Activated CD4-positive, alpha-beta T cell treated with anti-CD3 and anti-CD28 coated beads, Interleukin-10, Interleukin-2, amounts not matched to agents 100 ng/mL and 50 ng/mL, durations not matched to agents 16 hours and 8 hours (primary cell): ENCODE measurements around the gene TMEM63C.
"Not testable (repeated sequence)": the region's sequence is repeated elsewhere in the genome, so short reads cannot be mapped to it uniquely, and the experiment has no call there.

Experiments
- DNase-seq: peaks from one replicate; pipeline ENCODE4 v3.0.0-alpha.2; 2020

The TMEM63C gene

DNA sequence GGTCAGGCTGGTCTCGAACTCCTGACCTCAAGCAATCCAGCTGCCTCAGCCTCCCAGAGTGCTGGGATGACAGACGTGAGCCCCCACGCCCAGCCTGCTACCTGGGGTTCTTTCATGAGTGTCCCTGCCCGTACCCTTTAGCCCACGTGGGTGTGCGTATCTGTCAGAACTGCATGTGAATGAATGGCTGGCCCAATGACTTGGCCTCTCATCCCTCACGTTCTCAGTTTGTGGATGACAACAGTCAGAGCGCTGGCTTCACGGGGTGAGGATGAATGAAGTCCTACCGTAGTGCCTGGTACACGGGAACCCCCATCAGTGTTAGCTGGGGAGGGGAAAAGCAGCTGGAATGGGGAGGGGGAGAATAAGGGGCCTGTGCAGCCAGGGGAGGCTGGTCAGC is 23.9 kb upstream of the TMEM63C start:
- no peak for DNase-seq

DNA sequence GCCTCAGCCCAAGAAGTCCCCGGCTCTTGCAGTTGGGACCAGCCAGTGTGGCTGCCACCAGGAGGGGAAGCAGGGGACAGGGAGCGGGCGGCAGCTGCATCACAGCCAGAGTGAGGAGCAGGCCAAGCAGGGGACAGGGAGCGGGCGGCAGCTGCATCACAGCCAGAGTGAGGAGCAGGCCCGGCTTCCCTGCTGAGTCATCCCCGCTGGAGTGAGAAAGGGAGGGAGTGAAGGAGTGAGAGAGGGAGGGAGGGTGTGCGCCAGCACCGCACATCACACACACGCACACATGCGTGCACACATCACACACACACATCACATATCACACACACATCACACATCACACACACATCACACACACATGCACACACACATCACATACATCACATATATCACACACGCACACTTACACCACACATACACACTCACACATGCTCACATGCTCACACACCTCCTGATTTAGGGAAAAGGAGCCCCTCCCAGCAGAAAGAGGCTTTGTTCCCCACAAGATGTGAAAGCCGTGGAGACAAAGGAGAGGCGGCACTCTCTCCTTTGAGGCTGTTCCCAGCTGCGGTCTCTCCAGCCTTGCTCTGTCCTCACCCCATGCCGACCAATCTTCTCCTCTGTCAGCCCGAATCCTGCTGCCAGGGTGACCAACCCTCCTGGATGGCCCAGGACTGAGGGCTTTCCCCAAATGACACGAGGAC is 23.3 kb upstream of the TMEM63C start:
- DNase-seq = no peak

DNA sequence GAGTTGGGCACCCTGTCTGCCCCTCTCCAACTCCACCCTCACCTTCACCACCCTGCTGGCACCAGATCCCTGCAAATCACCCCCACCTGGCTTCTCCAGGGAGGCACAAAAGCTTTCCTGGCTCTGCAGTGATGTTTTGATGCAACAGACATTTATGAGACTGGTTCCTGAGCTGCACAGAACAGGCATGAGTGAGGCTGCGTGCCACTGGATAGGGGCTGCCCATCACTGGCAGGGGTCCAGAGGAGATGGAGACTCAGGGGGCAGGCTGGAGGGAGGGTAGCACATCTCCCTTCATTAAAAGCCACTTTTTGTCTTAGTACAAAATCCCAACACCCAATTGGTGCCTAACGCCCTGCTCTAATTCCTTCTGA is 22.7 kb upstream of the TMEM63C start:
- no peak for DNase-seq

DNA sequence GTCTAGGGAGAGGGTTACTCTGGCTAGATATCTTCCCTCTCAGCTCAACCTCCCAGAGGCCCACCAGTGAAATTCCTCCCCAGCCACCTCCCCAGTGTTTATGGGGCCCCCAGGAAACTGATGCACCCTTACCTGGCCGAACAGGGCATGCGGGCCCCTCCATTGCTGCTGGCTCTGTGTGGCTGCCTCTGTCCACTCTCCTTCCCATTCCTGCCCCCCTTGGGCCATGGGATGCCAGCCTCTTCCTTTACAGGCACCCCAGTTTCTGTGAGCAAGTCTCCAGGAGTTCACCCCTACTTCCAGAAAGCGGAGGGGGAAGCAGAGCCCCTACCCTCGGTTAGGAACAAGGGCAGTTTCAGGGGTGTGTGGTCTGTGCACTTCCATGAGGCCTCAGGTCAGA is 20.6 kb upstream of the TMEM63C start:
- no peak for DNase-seq

DNA sequence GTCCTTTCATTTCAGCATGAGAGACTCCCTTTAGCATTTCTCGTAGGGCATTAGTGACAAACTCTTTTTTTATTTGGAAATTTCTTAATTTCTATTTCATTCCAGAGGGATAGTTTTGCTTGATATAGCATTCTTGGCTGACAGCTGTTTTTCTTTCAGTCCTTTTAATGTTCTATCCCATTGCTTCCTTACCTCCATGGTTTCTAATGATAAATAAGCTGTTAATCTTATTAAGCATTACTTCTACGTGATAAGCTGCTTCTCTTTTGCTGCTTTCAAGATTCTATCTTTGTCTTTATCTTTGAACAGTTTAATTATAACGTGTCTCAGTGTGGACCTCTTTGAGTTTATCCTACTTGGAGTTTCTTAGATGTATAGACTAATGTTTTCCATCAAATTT is 11.6 kb upstream of the TMEM63C start:
- no peak for DNase-seq

DNA sequence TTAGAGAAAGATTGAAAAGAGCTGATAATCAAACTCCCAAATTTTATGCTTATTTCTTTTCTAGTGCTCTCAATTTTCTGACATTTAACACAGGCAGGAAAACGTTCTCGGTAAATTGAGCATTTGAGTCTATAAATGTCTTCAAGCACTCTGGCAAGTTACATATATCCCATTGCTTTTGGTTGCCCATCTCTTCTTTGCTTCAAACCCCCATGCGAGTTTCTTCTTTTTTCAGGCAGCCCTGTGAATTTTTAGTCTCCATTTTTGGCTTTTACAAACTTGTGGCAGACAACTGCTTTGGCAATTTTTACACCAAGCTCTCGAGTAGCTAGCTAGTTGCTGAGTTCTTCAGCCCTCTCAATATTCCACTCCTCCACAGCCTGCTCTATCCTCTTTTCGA is 8.7 kb upstream of the TMEM63C start:
- DNase-seq = no peak

DNA sequence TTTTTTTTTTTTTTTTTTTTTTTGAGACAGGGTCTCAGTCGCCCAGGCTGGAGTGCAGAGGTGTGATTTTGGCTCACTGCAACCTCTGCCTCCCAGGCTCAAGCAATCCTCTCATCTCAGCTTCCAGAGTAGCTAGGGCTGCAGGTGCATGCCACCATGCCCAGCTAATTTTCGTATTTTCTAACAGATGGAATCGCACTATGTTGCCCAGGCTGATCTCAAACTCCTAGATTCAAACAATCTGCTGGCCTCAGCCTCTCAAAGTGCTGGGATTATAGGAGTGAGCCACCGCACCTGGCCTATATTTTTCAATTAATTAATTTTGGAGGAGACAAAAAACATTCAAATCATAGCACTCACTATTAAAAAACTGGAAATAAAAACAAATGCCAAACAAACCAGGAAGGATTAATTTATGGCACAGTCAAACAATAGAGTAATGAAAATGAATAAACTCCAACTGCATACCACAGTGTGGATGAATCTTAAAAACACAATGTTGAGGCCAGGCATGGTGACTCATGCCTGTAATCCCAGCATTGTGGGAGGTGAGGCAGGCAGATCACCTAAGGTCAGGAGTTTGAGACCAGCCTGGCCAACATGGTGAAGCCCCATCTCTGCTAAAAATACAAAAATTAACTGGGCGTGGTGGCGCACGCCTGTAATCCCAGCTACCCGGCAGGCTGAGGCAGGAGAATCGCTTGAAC is 7.5 kb upstream of the TMEM63C start:
- DNase-seq = not testable (repeated sequence)

DNA sequence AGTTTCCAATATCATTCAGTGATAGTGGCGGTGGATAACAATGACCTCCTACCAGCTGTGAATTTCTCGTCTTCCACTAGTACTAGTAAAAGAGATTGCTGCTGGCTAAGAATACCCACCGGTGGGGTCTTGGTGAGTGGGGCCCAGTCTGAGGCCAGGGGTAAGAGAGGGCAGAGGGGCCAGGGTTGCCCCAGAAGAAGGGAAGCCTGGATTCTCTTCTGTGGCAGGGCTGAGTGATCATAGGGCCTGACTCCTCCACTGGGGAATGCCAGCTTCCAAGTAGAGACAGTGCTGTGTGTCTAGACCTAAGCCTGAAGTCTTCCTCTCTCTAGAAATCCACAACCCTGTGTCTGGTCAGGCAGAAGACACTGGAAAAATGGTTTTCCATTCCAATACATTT is 5.8 kb upstream of the TMEM63C start:
- DNase-seq = no peak

DNA sequence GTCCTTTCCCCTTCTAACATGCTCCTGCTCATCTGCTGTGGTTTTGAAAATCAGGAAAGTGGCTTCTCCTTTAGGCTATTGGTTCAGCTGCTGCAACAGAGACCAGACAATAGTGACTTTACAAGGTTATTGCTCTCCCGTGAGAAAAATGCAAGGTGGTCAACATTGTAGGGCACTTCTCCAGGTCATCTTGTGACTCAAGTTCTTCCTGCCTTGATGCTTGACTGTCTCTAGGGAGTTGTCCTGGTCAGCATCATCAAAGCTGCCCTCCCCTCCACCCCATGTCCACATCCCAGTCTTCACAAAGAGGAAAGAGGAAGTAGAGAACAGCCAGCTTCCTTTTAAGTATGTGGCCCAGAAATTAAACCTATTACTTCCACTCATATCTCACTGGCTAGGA is 3.9 kb upstream of the TMEM63C start:
- no peak for DNase-seq

DNA sequence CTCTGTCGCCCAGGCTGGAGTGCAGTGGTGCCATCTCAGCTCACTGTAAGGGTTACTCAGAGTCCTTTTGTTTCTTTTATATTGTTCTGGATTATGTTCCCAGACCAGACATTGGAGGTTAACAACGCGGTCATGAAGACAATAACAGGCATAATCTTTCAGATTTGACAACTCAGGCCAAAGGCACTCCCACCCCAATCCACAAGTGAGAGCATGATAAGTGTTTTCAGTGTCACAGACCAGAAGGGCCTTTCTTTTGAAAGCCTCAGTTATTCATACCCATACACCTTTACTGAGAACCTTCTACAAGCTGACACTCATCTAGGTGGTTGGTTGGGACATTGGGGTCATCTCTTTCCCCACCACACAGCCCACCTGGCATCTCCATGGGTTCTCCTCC is 2.9 kb upstream of the TMEM63C start:
- DNase-seq = no peak

DNA sequence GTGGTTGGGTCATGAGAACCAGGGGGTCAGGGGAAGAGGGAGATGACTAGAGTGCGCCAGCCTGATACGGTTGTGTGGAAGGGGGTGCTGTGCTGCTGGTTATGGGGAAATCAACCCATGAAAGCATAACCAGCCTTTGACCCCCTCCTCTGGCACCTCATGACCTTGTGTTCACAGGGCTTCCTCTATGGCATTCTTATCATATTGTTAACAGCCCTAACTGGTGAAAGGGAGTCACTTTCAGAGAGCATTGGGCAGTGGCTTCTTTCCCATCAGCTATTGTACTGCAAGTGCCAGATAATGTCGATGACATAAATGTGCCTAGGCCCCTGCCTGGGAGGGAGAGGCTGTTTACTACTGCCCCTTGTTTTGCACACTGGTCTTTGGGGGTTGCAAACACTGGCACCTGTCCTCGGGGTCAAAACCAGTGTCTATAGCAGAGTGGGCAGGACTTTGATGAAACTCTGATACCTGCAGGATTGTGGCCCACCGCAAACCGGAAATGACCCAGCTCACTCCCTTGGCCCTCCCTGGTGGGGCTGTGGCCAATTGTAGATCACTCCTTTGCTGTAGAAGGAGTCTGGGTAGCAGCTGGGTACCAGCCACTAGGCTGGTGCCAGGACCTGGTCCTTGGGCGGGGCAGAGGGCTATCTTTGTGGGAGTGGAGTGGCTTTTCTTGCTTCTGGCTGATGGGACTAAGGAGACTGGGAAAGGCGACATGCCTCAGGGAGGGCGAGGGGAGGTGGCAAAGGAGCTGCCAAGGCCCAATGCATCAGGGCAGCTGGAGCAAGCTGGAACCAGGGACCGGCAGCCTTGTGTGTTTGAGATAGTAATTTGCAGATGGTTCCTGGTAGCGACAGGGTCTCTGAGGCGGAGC is 634 bp upstream of the TMEM63C start:
- DNase-seq = no peak

DNA sequence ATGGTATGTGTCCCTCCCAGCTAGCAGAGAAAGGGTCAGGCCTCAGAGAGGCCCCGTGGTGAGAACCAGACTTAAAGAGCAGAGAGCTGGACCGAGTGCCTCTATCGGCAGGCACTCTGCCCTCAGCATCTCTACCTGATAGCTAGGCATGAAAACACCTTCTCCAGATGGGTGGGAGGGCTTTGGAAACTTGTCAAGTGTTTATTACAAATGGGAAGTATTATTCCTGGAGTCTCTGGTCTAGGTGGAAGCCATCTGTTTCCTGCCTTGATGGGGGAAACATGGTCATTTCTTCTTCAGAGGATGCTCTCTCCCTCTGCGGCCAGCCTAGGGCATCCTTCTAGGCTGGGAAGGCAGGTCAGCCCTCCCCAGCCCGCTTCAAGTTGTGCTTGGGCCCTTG is 2.3 kb downstream of the TMEM63C start:
- DNase-seq = no peak

DNA sequence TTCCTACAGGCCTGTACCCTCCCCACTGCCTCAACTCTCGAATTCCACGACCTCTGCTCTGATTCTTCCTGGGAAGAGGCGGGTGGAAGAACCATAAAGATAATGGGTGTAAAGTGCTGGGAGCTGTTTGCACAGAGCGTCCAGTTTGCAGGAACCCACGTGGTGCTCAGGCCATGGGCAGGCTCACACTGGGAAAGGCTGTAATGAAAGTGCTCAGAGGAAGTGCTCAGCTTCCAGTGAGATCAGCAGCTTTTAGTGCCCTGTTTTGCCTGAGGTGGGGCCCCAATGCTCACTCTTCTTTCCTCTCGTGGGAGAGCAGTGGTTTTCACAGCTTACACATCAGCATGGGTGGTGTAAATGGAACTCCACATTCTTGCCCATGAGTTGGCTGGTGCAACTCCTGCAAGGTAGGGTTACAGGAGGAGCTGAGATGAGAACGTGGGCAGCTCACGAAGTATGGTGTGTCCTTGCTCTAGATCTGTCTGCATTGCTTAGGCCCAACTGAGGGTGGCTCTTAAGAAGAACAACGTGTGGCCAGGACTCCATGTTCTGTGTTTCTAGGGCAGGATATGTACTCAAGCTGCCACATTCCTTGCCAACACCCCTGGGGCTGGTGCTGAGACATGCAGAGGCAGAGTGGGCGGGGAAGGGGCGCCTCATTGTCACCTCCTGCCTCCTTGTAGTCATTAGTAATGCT is 2.9 kb downstream of the TMEM63C start:
- peak; percentile 45 for DNase-seq

DNA sequence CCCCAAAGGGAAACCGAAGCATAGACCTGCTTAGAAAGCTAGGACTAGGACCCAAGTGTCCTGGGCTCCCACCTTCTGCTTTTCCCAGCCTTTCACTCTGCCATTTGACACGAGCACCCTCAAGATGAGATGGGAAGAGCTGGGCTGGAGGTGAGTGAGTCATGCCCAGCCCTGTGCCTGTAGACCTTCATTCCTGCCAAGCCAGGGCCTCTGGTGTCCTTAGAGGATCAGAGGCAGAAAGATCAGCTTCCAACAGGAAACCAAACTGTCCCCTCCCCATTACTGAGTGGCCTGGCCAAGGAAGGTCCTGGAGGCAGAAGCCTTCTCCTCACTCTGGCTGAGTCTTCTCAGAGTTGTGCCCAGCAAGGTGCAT is 3.5 kb downstream of the TMEM63C start:
- DNase-seq = no peak

DNA sequence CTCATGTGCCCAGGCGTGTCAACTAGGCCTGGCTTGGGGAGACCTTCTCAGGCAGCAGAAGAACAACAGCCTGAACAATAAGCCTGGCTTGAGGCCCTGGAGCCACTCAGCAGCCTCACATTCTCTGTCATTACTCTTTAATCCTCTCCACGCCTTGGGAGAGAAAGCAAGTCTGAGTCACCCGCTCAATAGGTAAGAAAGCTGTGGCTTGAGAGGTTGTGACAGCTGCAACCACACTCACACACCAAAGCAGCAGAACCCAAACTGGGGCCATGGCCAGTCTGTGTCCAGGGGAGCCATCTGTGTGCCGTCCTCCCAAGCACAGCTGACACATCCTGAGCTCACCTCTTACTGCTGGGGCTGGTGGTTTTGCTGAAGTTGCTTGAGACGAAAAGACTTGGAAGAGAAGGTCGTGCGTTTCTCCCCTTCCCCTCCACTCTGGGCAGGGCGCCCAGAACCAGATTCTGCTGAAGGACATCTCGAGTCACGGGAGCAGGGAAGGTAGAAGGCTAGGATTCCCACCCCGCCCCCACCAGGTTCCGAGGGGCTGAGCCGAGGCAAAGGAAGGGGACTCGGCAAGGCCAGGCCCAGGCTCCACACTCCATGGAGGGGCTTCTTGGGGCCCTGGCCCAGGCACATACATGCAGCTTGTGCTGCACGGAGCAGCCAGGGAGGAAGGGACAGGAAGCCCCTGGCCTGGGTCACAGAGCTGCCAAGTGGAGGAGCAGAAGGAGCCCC is 5.5 kb downstream of the TMEM63C start:
- DNase-seq = peak; percentile 28

DNA sequence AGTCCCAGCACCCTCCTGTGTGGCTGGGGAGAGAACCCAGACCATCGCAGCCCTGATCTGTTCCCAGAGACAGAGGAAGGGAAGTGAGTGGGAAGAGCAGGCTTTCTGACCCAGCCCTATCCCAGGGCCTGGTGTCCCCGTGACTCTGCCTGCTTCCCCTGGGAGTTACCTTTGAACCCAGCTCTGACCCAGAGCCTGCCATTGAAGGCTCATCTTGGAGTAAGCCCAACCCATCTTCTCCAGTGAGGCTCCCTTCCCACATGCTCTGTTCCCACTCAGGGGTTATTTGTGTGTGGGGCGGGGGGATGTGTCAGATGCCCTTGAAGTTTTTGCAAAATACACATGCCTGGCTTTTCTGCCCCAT is 6.0 kb downstream of the TMEM63C start:
- no peak for DNase-seq

DNA sequence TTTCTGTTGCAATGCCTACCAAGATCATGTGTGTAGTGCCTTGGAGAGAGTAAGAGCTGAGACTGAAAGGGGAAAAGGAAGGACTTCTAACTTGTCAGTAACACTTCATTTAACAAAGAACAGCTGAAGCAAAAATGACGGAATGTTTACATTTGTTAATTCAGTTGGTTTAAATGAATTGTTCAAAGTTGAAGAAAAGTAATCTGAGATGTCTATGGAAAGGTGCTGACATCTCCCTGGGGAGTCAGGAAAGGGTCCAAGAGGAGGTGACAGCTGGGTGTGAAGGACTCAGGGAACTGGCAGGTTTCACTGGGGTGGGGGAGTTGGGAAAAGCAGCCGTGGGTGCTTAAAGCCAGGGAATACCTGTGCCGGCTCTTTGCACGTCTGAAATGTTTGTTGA is 7.9 kb downstream of the TMEM63C start:
- no peak for DNase-seq

DNA sequence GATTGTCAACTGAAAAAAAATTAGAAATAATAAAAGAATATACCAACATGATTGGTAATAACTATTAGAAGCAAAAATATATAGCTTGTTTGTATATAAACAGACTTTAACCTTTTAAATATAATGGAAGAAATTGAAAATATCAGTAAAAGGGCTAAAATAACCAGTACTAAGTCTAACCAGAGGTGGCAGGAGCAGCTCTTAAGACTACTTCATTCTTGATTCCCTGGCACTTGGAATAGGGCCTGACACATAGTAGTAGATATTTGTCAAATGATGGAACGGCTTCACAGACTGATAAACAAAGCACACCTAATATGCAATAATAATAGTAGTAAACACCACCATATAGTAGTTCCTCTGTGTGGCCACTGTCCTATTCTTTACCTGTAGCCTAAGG is 9.4 kb downstream of the TMEM63C start:
- no peak for DNase-seq

DNA sequence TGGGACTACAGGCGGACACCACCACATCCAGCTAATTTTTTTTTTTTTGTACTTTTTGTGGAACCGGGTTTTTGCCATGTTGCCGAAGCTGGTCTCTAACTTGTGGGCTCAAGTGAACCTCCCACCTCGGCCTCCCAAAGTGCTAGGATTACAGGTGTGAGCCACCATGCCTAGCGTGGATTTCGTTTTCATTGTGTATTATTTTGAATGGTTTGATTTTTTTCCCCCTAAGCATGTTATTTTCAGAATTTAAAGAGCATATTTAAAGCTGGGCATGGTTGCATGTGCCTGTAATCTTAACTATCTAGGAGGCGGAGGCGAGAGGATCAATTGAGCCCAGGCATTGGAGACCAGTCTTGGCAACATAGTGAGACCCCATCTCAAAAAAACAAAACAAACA is 13.1 kb downstream of the TMEM63C start:
- DNase-seq = no peak

DNA sequence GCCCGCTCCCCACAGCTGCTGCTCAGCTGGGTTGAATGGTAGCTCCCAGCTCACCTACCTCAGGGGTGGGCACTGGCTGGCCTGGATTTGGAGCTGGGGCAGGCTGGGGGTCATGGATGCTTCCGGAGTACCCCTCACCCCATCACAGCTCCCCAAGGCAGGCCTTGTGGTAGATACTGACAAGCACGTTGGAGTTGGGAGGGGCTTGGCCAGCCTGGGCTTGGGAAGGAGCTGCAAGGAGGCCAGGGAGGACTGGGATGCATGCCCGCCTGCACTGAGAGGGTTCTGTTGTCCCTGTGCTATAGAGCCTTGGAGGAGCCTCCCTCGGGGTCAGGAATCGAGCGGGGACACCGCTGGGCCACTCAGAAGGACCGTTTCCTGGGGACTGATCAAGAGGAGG is 14.2 kb downstream of the TMEM63C start:
- no peak for DNase-seq

DNA sequence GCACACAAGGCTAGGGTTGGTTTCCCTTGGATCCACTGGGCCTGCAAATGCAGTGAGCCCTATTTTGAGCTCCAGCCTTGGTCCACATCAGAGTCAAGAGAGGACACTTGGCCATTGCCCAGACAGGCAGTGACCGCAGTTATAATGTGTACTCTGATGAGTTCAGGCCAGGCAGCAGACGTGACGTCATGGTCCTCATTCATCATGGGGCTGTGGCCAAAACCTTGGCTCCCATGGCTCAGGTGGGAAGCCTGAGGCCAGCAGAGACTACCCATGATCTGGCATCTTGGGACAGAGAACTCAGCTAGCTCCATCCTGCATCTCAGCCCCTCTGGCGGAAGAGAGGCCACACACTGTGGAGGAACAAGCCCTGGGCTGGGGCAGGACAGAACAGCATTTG is 16.4 kb downstream of the TMEM63C start:
- no peak for DNase-seq

DNA sequence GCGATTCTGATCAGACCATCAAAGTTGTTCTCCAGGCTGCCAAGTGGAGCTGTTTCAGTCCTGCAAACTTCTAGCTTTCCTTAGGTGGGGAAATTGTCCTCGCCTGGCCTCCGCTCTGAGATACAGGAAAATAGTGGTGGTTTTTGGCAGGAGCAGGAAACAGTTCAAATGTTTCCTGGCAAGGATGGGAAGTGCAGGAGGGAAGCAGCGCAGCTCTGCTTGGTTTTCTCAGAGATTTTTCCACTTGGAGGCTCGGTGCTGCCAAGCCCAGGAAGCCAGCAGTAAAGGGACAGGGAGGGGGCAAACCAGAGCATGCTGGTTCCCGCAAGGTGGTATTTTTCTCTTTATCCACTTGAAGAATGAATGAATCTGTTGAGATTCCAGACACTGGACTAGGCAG is 17.0 kb downstream of the TMEM63C start:
- DNase-seq = no peak

DNA sequence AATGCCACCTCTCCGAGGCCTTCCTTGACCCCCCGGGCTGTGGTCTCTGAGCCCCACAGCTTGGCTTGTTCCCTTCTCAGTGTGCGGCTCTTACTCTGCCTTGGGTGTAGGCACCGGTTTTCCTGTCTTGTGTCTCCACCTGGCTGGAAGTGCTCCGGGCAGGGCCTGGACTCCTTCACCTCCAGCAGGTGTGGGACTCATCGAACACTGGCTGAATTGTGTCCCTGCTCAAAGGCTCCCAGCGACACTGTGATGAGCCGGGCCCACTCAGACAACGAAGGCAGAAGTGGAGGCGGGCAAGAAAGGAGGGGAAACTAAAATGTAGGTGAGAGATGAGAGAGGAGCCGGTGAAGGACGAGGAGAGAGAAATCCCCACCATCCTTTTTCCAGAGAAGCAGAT is 18.0 kb downstream of the TMEM63C start:
- no peak for DNase-seq
